Pancreas (tissue), 10 donors: ENCODE results near the gene COMMD3. TPM values are rescaled to one million over a fixed set of nuclear protein-coding genes. Genes with fewer than 3 reads are reported as not detected.

Experiments used
- ATAC-seq, 4 donors: fragments of 200-7000 bp; cut with Tn5 transposase; one replicate each; pipeline versions ENCODE4 v1.8.0 to v1.9.1; 2020; ENCODE audit warnings: mild to moderate bottlenecking in 4 of 4, moderate library complexity in 4 of 4
- DNase-seq, 6 donors: peaks; one replicate each; pipeline ENCODE4 v3.0.0-alpha.2; 2020
- FAIRE-seq: peaks from 2 replicates; lab custom pipeline; 2012; peaks lifted over from hg19 to GRCh38; lab: Jason Lieb, UNC
- H3K27ac ChIP-seq, 4 donors: fragments of 200-600 bp; sonication (generic); 1 replicate in 3 of 4; 2 replicates in 1 of 4; pipeline versions ENCODE4 v1.5.0 to v1.8.0; 2020
- H3K27me3 ChIP-seq, 4 donors: fragments of 200-600 bp; one replicate each; pipeline ENCODE4 v1.8.0; 2021
- H3K36me3 ChIP-seq, 3 donors: fragments of 200-600 bp; sonication (generic) in 1 of 3; one replicate each; pipeline versions ENCODE4 v1.5.0 to v1.8.0; 2020 to 2021
- H3K4me1 ChIP-seq, 3 donors: fragments of 200-600 bp; one replicate each; pipeline ENCODE4 v1.8.0; 2021
- H3K4me3 ChIP-seq, 4 donors: fragments of 200-600 bp; sonication (generic) in 2 of 4; one replicate each; pipeline versions ENCODE4 v1.5.0 to v1.8.0; 2020 to 2021
- H3K9me3 ChIP-seq, 4 donors: fragments of 200-600 bp; one replicate each; pipeline ENCODE4 v1.8.0; 2021
- CTCF ChIP-seq, 4 donors: fragments of 200-600 bp; sonication (generic) in 3 of 4; IDR thresholded peaks; one replicate each; pipeline versions ENCODE4 v1.5.0 to v1.8.0; 2021; ENCODE audit warnings: antibody characterized with exemption in 4 of 4
- WGBS, 2 donors: extraction: QIAGEN DNeasy Blood & Tissue Kit; methylation state at CpG; one replicate each; pipeline ENCODE4 v1.1.7; 2013; 5-methylcytosine and 5-hydroxymethylcytosine counted together
- intact Hi-C, 3 donors: fragments of 100-400 bp; cut with DNase I; formaldehyde crosslinking; loops; one replicate each; pipeline versions ENCODE4 v1.11.1 to v1.14.2; 2022
- polyA plus RNA-seq, 2 donors: library from polyadenylated mRNA; stranded (reverse); fragments of 200-250 nt; gene quantifications; one replicate each; pipeline ENCODE4 v1.2.3, GENCODE V29; 2013
- total RNA-seq, 6 donors: library from RNA; stranded (reverse); fragmentation: NEBNext Ultra II Directional in 4 of 6; extraction: Animal tissue kit (Norgen Biotek cat#: 25700) in 4 of 6; gene quantifications; one replicate each; pipeline versions ENCODE4 v1.2.1 to v1.2.4, GENCODE V29; 2021 to 2023
- donor health status: healthy with polysubstance abuse.
- donor health status: DM: no; HTN: no; CAD: no; lungs with moderate emphysema.
- donor health status: DM: no; HTN: no; CAD: no.
- donor health status: control.
- donor health status: control.
- donor health status: Bipolar disorder and iron deficiency.
- donor health status: DM: yes; HTN: yes; CAD: no.
- donor health status: DM: no; HTN: no; CAD: no.
- donor health status: DM: no; HTN: no; CAD: no.
- donor health status: DM: yes; HTN: yes; CAD: no.

COMMD3 gene
- total and polyA plus RNA-seq, 8 donors = 27.9 to 60.4 (median 38.7) TPM

DNA sequence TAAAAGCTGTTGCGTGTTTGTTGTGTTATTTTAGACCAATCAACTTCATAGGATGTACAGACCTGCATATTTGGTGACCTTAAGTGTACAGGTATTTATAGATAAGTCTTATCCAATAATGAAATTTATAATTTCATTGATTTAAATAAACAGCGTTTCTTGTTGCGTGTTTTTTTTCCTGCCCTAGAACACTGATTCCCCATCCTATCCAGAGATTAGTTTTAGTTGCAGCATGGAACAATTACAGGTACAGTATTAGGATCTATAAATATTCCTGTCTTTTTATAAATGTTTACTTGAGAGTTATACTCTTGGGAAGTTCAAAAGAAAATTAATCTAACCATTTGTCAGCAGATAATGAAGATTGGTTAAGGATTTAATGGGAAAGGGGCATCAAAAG, 2.6 kb downstream of the COMMD3 start:
- DNase-seq (no peak), FAIRE-seq (no peak), ATAC-seq (no peak)
- H3K27me3 ChIP-seq = peaks cover 0 to 5% (median 0%) of the 10 kb centered on the region in 4 donors
- intact Hi-C loops = loop anchor here in 1 of 3 donors (10.0 kb wide), 1 partner anchor 74 kb away; no protein-coding TSS in a partner anchor
- no peak overlapping the region for H3K4me3 ChIP-seq
- no peak for TF ChIP-seq CTCF (IDR thresholded peaks at IDR 0.05)
- H3K27ac ChIP-seq = no peak overlapping the region
- H3K4me1 ChIP-seq = peaks cover 11 to 20% (median 18%) of the 10 kb centered on the region in 3 donors
- no peaks in the 10 kb centered on the region for H3K36me3 ChIP-seq
- H3K9me3 ChIP-seq = no peaks in the 10 kb centered on the region
- WGBS, 2 donors = 93 to 94% methylated on average over 3 of the region's 3 CpGs

- no peaks in the 10 kb centered on the region for H3K36me3 ChIP-seq
- ATAC-seq (no peak), FAIRE-seq (no peak), DNase-seq (no peak)
- TF ChIP-seq CTCF (IDR thresholded peaks at IDR 0.05) = no peak
- H3K27me3 ChIP-seq = peaks cover 0 to 5% (median 0%) of the 10 kb centered on the region in 4 donors
- WGBS, 2 donors = 89 to 92% methylated on average over 10 of the region's 10 CpGs
- H3K4me3 ChIP-seq = peak overlapping the region in 1 of 4 donors; percentile 84
- no peaks in the 10 kb centered on the region for H3K9me3 ChIP-seq
- intact Hi-C loops = loop anchor here in 1 of 3 donors (10.0 kb wide), 1 partner anchor 75 kb away; no protein-coding TSS in a partner anchor
- peaks cover 18 to 27% (median 18%) of the 10 kb centered on the region in 3 donors for H3K4me1 ChIP-seq
- H3K27ac ChIP-seq = peak overlapping the region in 1 of 4 donors; percentile 75
Observed at GRCh38 chr10:22319547-22319979, 3.4 kb downstream of the COMMD3 start.

- peaks cover 18 to 30% (median 18%) of the 10 kb centered on the region in 3 donors for H3K4me1 ChIP-seq
Observed at GRCh38 chr10:22319980-22320558, 3.9 kb downstream of the COMMD3 start.

GRCh38 chr10:22320591-22321155, 4.5 kb downstream of the COMMD3 start, which contains the start of gene BMI1:
Gene BMI1, plus strand, starts transcription at chr10:22321099. Its CDS starts 5,351 bp downstream, at chr10:22326450.
- H3K4me3 ChIP-seq = peak within 1 kb of the TSS; percentile 75 to 89 (median 85)
- ATAC-seq (peak; percentile 65 to 76 (median 68)), FAIRE-seq (no peak), DNase-seq (peak; percentile 79 to 85 (median 83))
- whole genome bisulfite sequencing, 2 donors = 0 to 1% methylated on average over 20 to 84 of the region's 85 CpGs
- TF ChIP-seq CTCF (IDR thresholded peaks at IDR 0.05) = no peak
- intact Hi-C loops = no loop called here
- H3K36me3 ChIP-seq = no peaks in the 10 kb centered on the region
- no peaks in the 10 kb centered on the region for H3K9me3 ChIP-seq
- peaks cover 0 to 5% (median 0%) of the 10 kb centered on the region in 4 donors for H3K27me3 ChIP-seq
- peaks cover 18 to 30% (median 18%) of the 10 kb centered on the region in 3 donors for H3K4me1 ChIP-seq
- H3K27ac ChIP-seq = peak within 1 kb of the TSS; percentile 84 to 94 (median 91)

More at GRCh38 chr10:22319980-22320558, 3.9 kb downstream of the COMMD3 start:
- H3K27me3 ChIP-seq = peaks cover 0 to 5% (median 0%) of the 10 kb centered on the region in 4 donors
- no peak for ATAC-seq
- TF ChIP-seq CTCF (IDR thresholded peaks at IDR 0.05) = no peak
- peak overlapping the region in 3 of 4 donors; percentile 17 to 86 (median 84) for H3K4me3 ChIP-seq
- intact Hi-C loops = loop anchor here in 1 of 3 donors (10.0 kb wide), 1 partner anchor 75 kb away; no protein-coding TSS in a partner anchor
- WGBS, 2 donors = 12 to 15% methylated on average over 30 of the region's 30 CpGs
- FAIRE-seq = peak; percentile 26
- H3K9me3 ChIP-seq = no peaks in the 10 kb centered on the region
- peak overlapping the region in 2 of 4 donors; percentile 68 to 75 for H3K27ac ChIP-seq
- DNase-seq = peak in 1 of 6 donors; percentile 18
- no peaks in the 10 kb centered on the region for H3K36me3 ChIP-seq
